Measurements from ENCODE around the gene ZNF467.

ZNF467 gene

GRCh38 chr7:149724661-149725425 lies 48.5 kb downstream of the ZNF467 start:
- FAIRE-seq: no peak

GRCh38 chr7:149723795-149724495 lies 49.4 kb downstream of the ZNF467 start:
- no peak for FAIRE-seq

- no peak for FAIRE-seq
These were observed 50.2 kb downstream of the ZNF467 start for GRCh38 chr7:149723082-149723767.

- no peak for FAIRE-seq
These were observed 50.9 kb downstream of the ZNF467 start for GRCh38 chr7:149722356-149722957.

GRCh38 chr7:149721084-149721601 lies 52.2 kb downstream of the ZNF467 start:
- no peak for FAIRE-seq

GRCh38 chr7:149720372-149721083 lies 52.9 kb downstream of the ZNF467 start:
- no peak for FAIRE-seq

GRCh38 chr7:149719912-149720335 lies 53.5 kb downstream of the ZNF467 start:
- FAIRE-seq: no peak

- FAIRE-seq: no peak
These were observed 54.1 kb downstream of the ZNF467 start for GRCh38 chr7:149719050-149719899.

- FAIRE-seq: no peak
These were observed 54.7 kb downstream of the ZNF467 start for GRCh38 chr7:149718730-149719049.

- FAIRE-seq: no peak
These were observed 55.9 kb downstream of the ZNF467 start for GRCh38 chr7:149717481-149717880.

- no peak for FAIRE-seq
These were observed 56.5 kb downstream of the ZNF467 start for GRCh38 chr7:149716932-149717307.

GRCh38 chr7:149716007-149716931 lies 57.1 kb downstream of the ZNF467 start:
- no peak for FAIRE-seq

GRCh38 chr7:149715476-149715875 lies 57.9 kb downstream of the ZNF467 start:
- FAIRE-seq: no peak

GRCh38 chr7:149714910-149715471 lies 58.4 kb downstream of the ZNF467 start:
- FAIRE-seq: no peak

All from G401.6 (cell line).